GM21825 (cell line): ENCODE data around the gene CYP46A1.

Experiments used
- ATAC-seq: cut with Tn5 transposase; IDR thresholded peaks from one replicate; pipeline ENCODE4 v1.9.1; 2021; ENCODE audit warnings: mild to moderate bottlenecking, moderate library complexity; ENCODE audit not compliant: unreplicated experiment

CYP46A1 gene

GRCh38 chr14:99741227-99741976, 57.3 kb downstream of the CYP46A1 start:
- ATAC-seq: no peak

GRCh38 chr14:99742074-99742473, 58.0 kb downstream of the CYP46A1 start:
- ATAC-seq: no peak

GRCh38 chr14:99742509-99743487, 58.7 kb downstream of the CYP46A1 start:
- no peak for ATAC-seq

GRCh38 chr14:99744199-99744872, 60.2 kb downstream of the CYP46A1 start:
- no peak for ATAC-seq

GRCh38 chr14:99744873-99745224, 60.8 kb downstream of the CYP46A1 start:
- no peak for ATAC-seq

- no peak for ATAC-seq
Measured at GRCh38 chr14:99745307-99745951, 61.3 kb downstream of the CYP46A1 start.

GRCh38 chr14:99747167-99747566, 63.1 kb downstream of the CYP46A1 start:
- no peak for ATAC-seq

GRCh38 chr14:99747582-99748330, 63.7 kb downstream of the CYP46A1 start:
- no peak for ATAC-seq

- ATAC-seq: no peak
Measured at GRCh38 chr14:99748529-99748928, 64.4 kb downstream of the CYP46A1 start.

GRCh38 chr14:99749142-99749541, 65.0 kb downstream of the CYP46A1 start:
- ATAC-seq: no peak

GRCh38 chr14:99749763-99750715, 65.9 kb downstream of the CYP46A1 start:
- no peak for ATAC-seq

- ATAC-seq: no peak
Measured at GRCh38 chr14:99750746-99751450, 66.8 kb downstream of the CYP46A1 start.

- ATAC-seq: no peak
Measured at GRCh38 chr14:99751539-99752485, 67.7 kb downstream of the CYP46A1 start.

- ATAC-seq: no peak
Measured at GRCh38 chr14:99752486-99753121, 68.5 kb downstream of the CYP46A1 start.

GRCh38 chr14:99753225-99754140, 69.4 kb downstream of the CYP46A1 start:
- no peak for ATAC-seq
